HT1080 (cell line): ENCODE results near the gene FOXO6. TPM values are rescaled to one million over a fixed set of nuclear protein-coding genes. Genes with fewer than 3 reads are reported as not detected.

Source experiments
- DNase-seq: peaks from one replicate; pipeline ENCODE4 v3.0.0-alpha.2; 2015; ENCODE audit warnings: low read depth
- total RNA-seq: library from RNA; depleted of rRNA; stranded (reverse); fragments of >200 nt; shearing (Covaris generic); gene quantifications from 2 replicates; pipeline ENCODE4 v1.2.3, GENCODE V29; 2014

Gene FOXO6
- total RNA-seq, 1 experiment from 2014 or later = 0.90 TPM

DNA sequence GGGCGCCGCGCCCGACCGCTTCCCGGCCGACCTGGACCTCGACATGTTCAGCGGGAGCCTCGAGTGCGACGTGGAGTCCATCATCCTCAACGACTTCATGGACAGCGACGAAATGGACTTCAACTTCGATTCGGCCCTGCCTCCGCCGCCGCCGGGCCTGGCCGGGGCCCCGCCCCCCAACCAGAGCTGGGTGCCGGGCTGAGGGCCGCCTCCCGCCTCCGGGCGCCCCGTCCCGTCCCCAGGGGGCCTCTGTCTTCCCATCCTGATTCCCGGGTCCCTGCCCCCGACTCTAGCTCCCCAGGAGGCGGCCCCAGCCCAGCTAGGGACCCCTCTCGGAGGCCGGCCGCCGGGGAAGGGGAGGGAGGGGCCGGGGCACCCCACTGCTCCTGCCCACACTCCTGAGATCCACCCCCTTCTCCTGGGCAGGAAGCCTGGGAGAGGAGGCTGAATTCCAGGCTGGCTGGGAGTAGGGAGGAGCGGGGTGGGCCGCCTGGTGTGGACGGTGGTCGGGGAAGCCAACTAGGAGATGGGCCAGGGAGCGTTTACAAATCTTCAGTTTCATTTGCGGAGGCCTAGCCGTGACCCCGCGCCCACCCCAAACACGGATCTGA, 21.4 kb downstream of the FOXO6 start:
- DNase-seq = peak; percentile 58

DNA sequence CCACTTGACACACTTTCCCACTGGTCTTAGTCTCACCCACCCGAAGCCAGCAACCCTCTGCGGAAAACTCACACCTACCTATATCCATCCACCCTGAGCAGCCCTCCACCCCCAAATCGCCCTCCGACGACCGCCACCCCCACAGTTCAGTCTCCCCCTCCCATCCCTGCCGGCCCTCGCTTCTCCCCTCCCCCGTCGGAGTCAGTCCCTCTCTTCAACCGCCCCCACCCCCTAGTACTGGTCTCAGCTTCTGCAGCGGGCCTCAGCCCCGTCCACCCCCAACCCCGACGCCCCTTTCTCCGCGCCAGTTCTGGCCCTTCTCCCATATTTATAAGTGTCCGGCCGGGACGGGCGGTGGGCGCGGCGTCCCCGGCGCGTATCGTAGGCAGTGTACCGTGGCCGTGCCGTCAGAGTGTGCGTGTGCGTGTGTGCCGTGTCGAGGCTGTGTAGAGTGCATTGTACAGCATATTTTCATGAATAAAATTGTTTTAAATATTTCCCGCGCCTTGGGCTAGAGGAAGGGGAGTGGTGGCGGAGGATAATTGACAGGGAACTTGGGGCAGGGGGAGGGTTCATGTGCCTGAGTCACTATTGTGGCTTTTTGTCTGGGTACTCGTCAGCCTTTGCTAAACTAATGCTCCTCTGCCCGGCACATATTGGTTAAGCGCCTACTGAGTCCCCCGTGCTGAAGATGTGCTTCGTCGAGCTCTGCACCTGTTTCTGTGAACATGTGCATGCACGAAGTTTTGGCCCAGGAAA, 22.0 kb downstream of the FOXO6 start:
- peak; percentile 73 for DNase-seq

DNA sequence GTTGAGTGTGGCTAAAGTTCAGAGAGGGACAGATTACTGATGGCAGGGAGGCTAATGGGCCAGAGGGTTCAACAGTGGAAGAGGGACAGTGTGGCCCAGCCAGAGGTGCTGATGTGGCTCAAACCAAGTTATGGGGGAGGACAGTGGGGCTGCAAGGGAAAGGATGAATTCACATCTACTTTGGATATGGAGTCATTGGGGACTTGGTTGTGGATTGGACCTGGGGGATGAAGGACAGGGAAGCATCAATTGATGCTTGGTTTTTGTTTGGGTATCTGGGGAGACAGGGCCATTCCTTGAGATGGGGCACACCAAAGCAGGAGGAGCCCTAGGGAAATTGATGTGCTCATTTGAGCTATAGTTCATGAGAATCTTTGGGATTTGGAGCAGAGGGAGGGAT, 23.3 kb downstream of the FOXO6 start:
- DNase-seq = no peak

DNA sequence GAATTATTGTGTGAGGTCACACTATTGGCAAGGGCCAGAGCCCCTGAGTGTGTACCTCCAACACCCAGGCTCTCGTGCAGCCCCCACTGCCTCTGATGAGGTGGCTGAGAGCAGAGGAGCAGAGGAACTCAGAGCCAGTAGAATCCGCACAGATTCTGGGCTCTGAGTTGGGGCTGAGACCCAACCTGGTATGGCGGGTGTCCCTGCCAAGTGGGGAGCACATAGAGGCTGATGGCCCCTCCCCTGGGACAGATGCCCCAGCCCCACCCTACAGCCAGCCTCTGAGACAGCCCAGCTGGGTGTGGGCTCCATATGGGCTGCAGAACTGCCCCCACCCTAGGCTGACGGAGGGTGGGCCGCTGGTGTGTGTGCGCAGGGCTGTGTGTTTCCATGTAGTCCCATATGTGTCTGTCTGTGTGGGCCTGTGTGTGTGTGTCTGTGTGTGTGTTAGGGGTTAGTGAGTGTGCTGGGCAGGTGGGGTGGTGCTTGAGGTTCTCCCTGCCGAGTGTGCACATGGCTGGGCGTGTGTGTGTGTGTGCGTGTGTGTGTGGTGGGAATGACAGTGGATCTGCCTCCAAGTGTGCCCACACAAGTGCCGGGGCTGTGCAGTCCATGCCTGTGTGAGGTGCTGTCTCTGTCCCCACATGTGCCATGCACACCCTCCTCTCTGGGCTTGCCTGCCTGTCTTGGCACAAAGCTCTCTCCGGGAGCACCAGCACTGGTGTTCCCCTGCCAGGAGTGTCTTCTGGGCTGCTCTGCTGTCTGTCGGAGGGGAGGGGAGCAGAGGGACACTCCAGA, 24.4 kb downstream of the FOXO6 start:
- DNase-seq = no peak

DNA sequence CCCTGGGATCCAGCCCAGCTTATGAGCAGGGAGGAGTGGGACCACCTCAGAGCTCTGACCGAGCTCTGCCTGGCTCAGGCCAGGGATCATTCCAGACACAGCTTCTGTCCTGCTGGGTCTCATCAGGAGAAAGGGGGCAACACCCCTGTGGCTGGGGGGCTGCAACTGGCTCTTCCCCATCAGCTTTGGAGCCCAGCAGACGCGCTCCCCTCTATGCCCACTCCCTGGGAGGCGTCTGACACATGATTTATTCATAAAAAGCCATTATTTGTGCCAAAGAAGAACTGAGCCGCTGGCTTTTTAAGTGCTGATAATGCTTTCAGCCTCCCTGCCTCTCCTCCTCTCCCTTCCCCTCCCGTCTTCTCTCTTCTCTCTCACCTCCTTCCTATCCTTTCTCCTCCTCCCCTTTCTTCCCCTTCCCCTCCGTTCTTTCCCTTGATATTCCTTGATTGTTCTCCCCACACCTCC, 25.0 kb downstream of the FOXO6 start:
- no peak for DNase-seq

DNA sequence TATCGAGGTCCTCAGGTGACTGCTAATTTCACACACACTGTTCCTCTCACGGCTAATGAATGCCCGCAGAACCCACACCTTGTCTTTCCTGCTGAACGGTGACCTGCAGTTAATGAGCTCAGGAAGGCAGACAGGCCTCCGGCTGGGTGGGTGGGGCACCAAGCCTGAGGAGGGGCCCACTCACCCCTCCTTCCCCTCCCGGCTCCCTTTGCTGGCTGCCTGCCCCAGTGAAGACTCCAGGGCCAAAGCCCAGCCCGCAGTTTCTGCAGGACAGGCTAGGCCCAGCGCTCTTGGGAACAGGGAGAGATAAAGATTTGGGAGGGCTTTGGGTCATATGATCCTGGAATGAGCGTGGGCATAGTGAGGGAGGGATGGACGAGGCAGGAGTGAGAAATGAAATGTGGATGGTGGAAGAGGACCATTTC, 26.4 kb downstream of the FOXO6 start:
- DNase-seq = peak; percentile 32

DNA sequence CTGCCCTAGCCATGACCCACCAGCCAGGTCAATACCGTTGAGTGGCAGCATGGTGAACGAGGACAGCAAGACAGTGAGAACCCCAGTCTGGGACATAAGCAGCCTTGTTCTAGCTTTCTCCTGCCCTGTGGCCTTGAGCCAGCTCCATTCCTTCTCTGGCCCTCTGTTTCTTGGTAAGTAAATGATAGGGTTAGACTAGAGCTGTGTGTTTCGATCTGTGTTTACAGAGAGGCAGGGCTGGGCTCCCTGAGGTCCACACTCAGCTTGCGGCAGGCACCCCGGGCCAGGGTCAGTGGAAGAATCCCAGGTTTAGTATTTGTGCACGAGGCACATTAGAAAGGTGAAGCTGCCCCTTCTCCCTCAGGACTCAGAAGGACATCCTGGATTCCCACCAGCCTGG, 27.3 kb downstream of the FOXO6 start:
- DNase-seq = no peak

DNA sequence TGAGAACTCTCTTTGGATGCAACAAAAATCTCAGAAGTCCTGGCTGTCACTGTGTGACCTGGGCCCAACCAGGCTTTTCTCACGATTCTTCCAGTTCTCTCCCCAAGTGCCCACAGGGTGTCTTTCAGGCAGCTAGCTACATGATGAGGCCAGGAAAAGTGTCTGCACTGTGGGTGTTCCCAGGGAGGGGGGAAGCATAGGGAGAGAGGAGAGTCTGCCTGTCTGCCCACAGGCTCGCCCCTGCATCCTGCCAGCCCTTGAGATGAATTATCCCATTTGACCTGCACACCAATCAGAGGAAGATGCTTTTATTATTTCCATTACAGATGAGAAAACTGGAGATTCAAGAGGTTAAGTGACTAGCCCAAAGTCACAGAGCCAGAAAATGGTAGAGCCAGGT, 27.8 kb downstream of the FOXO6 start:
- DNase-seq = no peak

DNA sequence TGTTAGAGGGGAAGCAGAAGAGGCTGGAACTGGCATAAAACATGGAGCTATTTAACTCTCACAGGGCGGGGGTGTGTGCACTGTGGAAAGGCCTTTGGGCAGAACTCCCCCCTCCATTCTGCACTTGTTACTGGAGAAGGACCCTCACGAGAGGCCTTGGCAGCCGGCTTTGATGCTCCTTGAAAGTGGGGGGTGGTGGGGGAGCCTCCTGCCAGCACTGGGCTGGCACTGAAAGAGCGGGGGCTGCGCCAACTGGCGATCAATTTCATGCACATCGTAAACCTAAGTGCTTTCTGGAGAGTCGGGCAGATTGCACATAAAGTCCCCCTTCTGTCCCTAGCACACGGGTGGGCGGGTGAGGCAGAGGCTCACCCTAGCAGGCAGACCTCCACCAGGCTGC, 28.9 kb downstream of the FOXO6 start:
- no peak for DNase-seq

DNA sequence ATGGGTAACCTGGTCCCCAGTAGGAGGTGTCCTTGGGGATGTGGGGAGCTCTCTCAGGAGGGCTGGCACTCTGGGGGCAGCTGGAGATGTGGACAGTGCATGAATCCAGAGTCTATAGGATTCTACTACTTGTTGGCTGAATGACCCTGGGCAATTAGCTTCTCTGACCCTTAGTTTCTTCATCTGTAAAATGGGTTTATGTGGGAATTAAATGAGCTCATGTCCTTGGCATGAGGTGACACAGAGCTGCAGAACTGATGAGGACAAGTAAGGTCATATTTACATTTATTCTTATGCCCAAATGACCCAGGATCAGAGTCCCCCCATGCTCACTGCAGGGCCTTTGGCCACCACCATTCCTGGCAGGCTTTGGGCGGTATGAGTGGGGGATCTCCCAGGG, 29.3 kb downstream of the FOXO6 start:
- DNase-seq = no peak

DNA sequence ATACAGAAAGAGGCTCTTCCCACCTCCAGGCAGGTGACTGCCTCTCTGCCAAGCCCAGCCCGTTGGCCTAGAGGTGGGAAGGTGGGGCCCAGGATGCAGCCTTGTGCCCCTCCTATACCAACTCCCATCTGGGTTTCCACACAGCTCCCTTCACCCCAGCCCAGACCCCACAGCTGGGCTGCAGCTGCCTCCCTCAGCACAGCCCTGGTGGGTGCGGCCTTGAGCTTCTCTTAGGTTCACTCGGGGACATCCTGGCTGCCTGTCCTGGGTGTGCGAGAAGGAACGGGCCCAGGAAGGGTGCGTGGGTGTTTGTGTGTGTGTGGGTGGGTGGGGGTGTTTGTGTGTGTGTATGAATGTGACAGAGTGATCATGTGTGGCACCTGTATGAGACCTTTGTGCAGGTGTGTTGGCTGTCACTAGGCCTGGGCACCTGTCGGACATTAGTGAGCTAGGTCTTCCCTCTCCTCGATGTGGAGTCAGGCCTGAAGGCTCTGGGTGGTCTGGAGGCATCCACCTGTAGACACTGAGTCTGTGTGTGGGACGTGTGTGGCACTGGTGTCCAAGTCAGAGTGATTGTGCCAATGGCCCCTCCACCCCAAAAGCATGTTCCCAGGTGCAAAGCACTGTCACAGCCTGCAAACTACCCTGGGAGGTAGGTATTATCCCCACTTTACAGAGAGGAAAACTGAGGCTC, 30.7 kb downstream of the FOXO6 start:
- no peak for DNase-seq

DNA sequence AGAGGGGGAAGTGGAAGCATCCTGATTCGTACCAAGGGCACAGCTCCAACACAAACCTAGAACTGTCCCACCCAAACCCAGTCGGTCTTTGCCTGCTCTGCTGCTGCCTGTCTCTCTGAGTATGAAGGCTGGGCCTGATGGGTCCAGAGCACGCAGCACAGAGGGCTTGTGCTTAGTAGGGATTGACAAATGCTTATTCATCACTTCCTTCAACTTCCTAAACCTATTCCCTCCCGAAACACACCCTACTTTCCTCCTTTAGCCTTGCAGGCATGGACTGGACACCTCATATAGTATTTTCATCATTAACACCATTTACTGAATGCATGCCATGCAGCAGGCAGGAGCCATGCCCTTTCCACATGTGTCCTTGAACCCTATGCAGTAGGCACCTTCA, 31.3 kb downstream of the FOXO6 start:
- DNase-seq = no peak

DNA sequence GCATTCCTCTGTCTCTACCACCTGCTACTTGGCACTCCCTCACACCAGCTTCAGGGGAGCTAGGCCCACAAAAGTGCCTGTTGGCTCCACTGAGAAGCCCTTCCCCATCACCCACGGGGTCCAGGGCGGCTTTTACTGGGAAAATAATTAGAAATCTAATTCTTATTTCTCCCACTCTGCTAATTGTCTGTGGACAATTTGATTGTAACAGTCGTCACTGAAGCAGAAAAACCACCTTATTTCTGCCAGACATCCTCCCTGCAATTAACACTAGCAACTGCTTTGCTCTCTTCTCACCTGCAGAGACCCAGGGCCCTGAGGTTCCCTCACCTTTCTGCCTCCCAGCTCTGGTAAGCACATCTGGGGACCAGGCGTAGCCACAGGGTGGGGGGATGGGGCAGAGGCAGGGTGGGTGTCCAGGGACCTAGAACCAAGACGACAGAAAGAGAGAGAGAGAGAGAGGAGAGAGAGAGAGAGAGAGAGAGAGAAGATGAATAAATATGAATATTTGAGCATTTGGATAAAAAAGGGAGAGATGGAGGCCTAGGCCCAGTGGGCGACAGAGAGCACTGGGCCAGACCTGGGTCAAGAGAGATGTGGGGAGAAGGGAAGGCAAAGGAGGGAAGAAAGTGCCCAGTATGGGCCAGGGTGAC, 32.6 kb downstream of the FOXO6 start:
- DNase-seq = no peak

DNA sequence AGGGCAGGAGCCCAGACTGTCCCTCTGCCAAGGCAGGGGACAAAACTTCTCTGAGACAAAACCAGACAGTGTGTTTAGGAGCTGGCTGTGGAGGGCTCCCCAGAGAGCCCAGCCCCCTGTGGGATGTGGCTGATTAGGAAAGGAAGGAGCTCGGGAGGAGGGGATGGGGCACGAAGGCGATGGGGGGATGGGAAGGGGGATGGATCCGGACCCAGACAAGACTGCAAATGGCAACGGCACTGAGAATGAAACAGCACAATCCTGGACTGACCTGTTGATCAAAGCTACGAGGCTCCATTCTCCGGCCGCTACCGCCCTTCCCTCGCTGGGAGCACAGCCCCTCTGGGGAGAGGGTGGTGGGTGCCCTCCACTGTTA, 33.1 kb downstream of the FOXO6 start:
- no peak for DNase-seq

DNA sequence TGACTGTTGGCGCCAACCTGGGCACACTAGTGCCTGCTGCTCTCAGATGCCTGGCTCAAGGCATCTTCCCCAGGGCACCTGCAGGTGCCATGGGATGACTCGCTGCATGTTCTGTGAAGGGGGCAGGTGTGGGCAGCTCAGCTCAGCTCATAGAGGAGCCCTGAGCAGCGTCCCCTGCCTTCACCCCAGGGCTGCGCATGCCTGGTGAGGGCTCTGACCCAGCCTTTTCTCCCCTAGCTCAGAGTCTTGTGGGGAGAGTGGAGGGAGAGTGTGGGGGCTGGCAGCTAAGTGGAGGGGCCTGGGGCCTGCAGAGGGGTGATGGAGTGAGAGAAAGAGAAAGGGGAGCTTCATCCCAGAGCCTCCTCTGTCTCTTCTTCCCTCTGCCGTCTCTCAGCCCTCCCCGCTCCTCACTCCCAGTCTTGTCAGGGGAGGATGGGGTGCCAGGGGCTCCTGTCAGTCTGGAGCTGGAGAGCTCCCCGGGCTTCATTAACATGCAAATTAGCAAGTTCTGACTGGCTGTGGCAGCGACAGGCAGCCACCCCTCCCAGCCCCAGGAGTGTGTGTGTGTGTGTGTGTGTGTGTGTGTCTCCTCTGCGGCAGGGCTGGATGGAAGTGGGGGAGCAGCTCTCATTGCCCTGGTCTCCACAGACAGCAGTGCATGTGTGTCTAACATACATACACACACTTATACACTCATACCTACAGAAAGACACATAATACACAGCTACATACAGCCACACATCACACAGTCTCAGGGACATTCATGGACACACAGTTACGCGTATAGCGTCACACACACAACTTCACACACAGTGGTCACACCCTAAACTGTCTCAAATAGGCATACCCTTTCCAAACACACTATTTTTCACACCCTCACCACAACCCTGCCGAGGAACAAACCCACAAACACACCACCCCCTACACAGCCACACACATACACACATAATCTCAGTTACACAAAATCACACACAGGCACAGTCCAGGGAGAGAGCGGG, 34.0 kb downstream of the FOXO6 start:
- no peak for DNase-seq

DNA sequence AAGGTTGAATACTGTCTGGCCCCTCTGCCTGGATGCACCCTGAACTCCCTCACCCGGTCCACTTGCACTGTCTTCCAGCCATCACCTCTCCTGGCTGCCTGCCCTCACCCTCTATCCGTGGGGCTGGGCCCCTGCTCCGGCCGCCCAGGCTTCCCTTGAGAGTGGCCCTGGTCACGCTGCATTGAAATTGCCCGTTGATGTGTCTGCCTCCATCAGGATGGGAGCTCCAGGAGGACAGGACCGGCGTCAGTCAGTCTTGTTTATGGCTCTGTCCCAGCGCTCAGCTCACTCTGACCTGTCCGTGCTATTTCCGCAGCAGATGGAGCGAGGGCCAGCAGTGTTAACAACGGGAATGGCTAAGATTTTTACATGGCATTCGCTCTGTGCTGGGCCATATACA, 34.9 kb downstream of the FOXO6 start:
- no peak for DNase-seq

DNA sequence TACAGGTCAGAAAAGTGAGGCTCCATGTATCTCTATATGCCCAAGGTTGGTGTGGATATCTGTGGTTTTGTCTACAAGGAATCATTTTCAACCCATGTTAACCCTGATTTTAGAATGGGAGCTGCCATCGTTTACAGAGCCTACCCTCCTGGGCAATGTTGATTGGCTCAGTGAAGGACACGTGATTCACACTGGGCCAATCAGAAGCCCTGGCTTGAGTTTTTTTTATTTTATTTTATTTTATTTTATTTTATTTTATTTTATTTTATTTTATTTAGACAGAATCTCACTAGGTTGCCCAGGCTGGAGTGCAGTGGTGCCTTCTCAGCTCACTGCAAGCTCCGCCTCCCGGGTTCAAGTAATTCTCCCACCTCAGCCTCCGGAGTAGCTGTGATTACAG, 35.8 kb downstream of the FOXO6 start:
- DNase-seq = no peak

DNA sequence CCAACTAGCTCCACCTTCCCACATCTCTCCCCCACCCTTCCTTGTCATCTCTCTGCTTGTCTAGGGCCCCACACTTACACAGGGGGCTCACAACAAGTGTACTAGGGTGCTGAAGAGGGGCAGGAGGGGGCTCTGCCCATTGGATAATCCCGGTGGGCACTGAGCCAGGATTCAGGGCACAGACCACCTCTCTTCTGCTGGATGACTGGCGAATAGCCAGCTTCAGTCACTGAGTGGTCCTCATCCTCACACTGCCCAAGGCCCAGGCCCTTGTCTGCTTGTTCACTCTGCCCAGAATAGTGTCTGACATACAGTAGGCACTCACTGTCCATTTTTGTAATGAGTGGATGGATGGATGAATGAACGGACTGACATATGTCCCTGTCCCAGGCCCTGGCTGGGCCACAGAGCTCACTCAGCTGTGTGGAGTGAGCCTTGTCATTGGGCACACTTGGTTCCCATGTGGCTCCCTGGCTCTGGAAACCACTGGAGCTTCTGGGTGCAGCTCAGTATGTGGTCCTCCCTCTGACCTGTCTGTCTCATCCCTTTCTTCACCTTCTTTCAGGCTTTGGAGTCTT, 36.6 kb downstream of the FOXO6 start:
- no peak for DNase-seq

DNA sequence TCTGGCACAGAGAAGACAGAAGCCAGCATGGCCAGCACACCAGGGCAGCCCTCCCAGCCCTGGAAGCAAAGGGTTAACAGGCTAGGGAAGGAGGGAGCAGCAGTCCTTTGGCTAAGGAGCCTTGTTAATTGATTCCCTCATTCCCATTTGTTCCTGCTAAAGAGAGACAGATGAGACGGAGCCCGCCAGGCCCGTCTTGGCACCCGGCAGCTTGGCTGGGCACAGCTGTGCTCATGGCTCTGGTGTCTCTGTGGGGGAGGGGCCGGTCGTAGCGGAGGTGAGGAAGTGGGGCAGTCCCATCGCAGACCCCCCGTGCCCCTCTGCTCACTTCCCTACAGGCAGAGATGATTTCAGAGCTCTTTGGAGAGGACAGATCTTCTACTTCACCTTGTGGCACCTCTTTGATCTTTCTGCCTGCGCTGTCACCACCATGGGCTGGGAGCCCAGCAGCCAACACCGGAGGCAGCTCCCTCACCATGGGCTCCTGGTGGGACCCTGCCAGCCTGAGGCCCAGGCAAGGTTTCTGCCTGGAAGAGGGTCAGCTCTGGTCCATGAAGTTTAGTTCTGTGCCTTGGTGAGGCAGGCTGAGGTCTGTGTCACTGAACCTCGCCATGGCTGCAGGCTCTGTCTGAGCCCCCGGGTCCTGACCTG, 38.0 kb downstream of the FOXO6 start:
- no peak for DNase-seq
